Measurements from ENCODE around the gene C1orf198. TPM values are rescaled to one million over a fixed set of nuclear protein-coding genes. Genes with fewer than 3 reads are reported as not detected.

Gene C1orf198
- polyA plus RNA-seq, 3 donors: 1.3 to 2.7 (median 1.6) TPM

GRCh38 chr1:230883967-230884366, 15.6 kb upstream of the C1orf198 start:
- TF ChIP-seq CTCF (IDR thresholded peaks at IDR 0.05): no peak
- Mint-ChIP-seq H3K27me3 (ENCODE audit: low read depth in 3 of 3) (peaks cover 30 to 37% (median 30%) of the 10 kb centered on the region in 3 donors), H3K36me3 (no peaks in the 10 kb centered on the region), H3K9me3 (peaks cover 15 to 41% (median 22%) of the 10 kb centered on the region in 7 donors), H3K27ac (no peak overlapping the region), H3K4me1 (no peaks in the 10 kb centered on the region), H3K4me3 (no peak overlapping the region)
- H3K27ac ChIP-seq (ENCODE audit: low read depth in 1 of 2, low read length in 2 of 2): no peak overlapping the region
- peaks cover 3 to 6% of the 10 kb centered on the region in 2 donors for H3K27me3 ChIP-seq (ENCODE audit: control insufficient read depth in 2 of 2, insufficient read depth in 2 of 2, low read length in 2 of 2)
- peaks cover 7 to 15% of the 10 kb centered on the region in 2 donors for H3K9me3 ChIP-seq (replicated peaks in 1 of 2; ENCODE audit: control insufficient read depth in 1 of 2, insufficient read depth in 1 of 2, low read length in 2 of 2)
- intact Hi-C loops (cut with micrococcal nuclease): no loop called here
- H4K20me1 ChIP-seq (ENCODE audit: insufficient read depth, low read length): no peaks in the 10 kb centered on the region
- H3K4me1 ChIP-seq (ENCODE audit: control insufficient read depth in 1 of 2, insufficient read depth in 2 of 2, low read length in 2 of 2): no peaks in the 10 kb centered on the region
- no peak overlapping the region for H3K4me2 ChIP-seq (replicated peaks; ENCODE audit: extremely low read depth, low read length, poor library complexity, severe bottlenecking)
- H3K79me2 ChIP-seq (ENCODE audit: insufficient read depth, low read length): no peaks in the 10 kb centered on the region
- WGBS (ENCODE audit: insufficient coverage): no CpG with 5 or more reads among the region's 4 CpGs
- no peak for DNase-seq
- no peak overlapping the region for H2AFZ ChIP-seq (ENCODE audit: insufficient read depth, low read depth, low read length, poor library complexity, severe bottlenecking)
- no peaks in the 10 kb centered on the region for H3K36me3 ChIP-seq (replicated peaks in 1 of 2; ENCODE audit: control insufficient read depth in 1 of 2, insufficient read depth in 2 of 2, low read length in 2 of 2)
- no peak overlapping the region for H3K4me3 ChIP-seq (replicated peaks in 1 of 3; ENCODE audit: low read depth in 2 of 3, low read length in 3 of 3)
- no peak overlapping the region for H3K9ac ChIP-seq (ENCODE audit: insufficient read depth, low read length, poor library complexity, severe bottlenecking)

- Histone ChIP-seq H3K27ac (ENCODE audit: low read depth in 1 of 2, low read length in 2 of 2) (no peak overlapping the region), H3K9me3 (replicated peaks in 1 of 2; ENCODE audit: control insufficient read depth in 1 of 2, insufficient read depth in 1 of 2, low read length in 2 of 2) (peaks cover 2 to 7% of the 10 kb centered on the region in 2 donors), H3K9ac (ENCODE audit: insufficient read depth, low read length, poor library complexity, severe bottlenecking) (no peak overlapping the region), H4K20me1 (ENCODE audit: insufficient read depth, low read length) (no peaks in the 10 kb centered on the region), H3K27me3 (ENCODE audit: control insufficient read depth in 2 of 2, insufficient read depth in 2 of 2, low read length in 2 of 2) (peaks cover 11 to 14% of the 10 kb centered on the region in 2 donors), H3K4me1 (ENCODE audit: control insufficient read depth in 1 of 2, insufficient read depth in 2 of 2, low read length in 2 of 2) (no peaks in the 10 kb centered on the region), H3K79me2 (ENCODE audit: insufficient read depth, low read length) (no peaks in the 10 kb centered on the region), H3K36me3 (replicated peaks in 1 of 2; ENCODE audit: control insufficient read depth in 1 of 2, insufficient read depth in 2 of 2, low read length in 2 of 2) (no peaks in the 10 kb centered on the region), H3K4me2 (replicated peaks; ENCODE audit: extremely low read depth, low read length, poor library complexity, severe bottlenecking) (no peak overlapping the region), H2AFZ (ENCODE audit: insufficient read depth, low read depth, low read length, poor library complexity, severe bottlenecking) (no peak overlapping the region), H3K4me3 (replicated peaks in 1 of 3; ENCODE audit: low read depth in 2 of 3, low read length in 3 of 3) (no peak overlapping the region)
- Mint-ChIP-seq H3K27me3 (ENCODE audit: low read depth in 3 of 3) (peaks cover 23 to 49% (median 30%) of the 10 kb centered on the region in 3 donors), H3K27ac (no peak overlapping the region), H3K9me3 (peaks cover 6 to 31% (median 11%) of the 10 kb centered on the region in 7 donors), H3K4me1 (no peaks in the 10 kb centered on the region), H3K36me3 (no peaks in the 10 kb centered on the region), H3K4me3 (peak overlapping the region in 1 of 2 donors; percentile 9)
- intact Hi-C loops (cut with micrococcal nuclease): no loop called here
- TF ChIP-seq CTCF (IDR thresholded peaks at IDR 0.05): no peak
- no peak for DNase-seq
- 20% methylated on average over 1 of the region's 8 CpGs for WGBS (ENCODE audit: insufficient coverage)
Measured at GRCh38 chr1:230879778-230880177, 11.5 kb upstream of the C1orf198 start.

All from CD14-positive monocyte (primary cell).